HEK293 (cell line): ENCODE measurements around the gene CD2.

Experiments used
- CTCF ChIA-PET: fragments of 350-600 bp; formaldehyde crosslinking; extraction: SDS; loops from one replicate; lab custom pipeline; 2021; ENCODE audit warnings: antibody characterized with exemption; lab: Yijun Ruan, JAX
- POLR2A ChIA-PET: fragments of 300-600 bp; formaldehyde crosslinking; extraction: SDS; loops from one replicate; lab custom pipeline; 2020; ENCODE audit warnings: antibody characterized with exemption, inconsistent platforms; lab: Yijun Ruan, JAX
- H3K27ac ChIP-seq: fragments of 200-500 bp; sonication (Bioruptor generic); 2 replicates; pipeline ENCODE4 v1.5.1; 2014; ENCODE audit warnings: low read depth, low read length, control low read depth, inconsistent platforms; ENCODE audit errors: extremely low read depth
- H3K36me3 ChIP-seq, 2 experiments: fragments of 200-500 bp in 1 of 2; sonication (Bioruptor generic) in 1 of 2; 1 replicate in 1 of 2; 2 replicates in 1 of 2; pipeline ENCODE4 v1.5.1; 2014 to 2017; ENCODE audit warnings: inconsistent platforms in 2 of 2, low read length in 2 of 2; ENCODE audit not compliant: control insufficient read depth in 2 of 2, insufficient read depth in 1 of 2
- H3K4me1 ChIP-seq: fragments of 200-500 bp; sonication (Bioruptor generic); 2 replicates; pipeline ENCODE4 v1.5.1; 2014; ENCODE audit warnings: mild to moderate bottlenecking, low read length, inconsistent platforms; ENCODE audit not compliant: control insufficient read depth, insufficient read depth
- H3K4me3 ChIP-seq: 2 replicates; pipeline ENCODE4 v1.5.1; 2011; ENCODE audit warnings: low read depth, mild to moderate bottlenecking, control low read depth, low read length, moderate library complexity
- H3K9me3 ChIP-seq: fragments of 200-500 bp; sonication (Bioruptor generic); 2 replicates; pipeline ENCODE4 v1.5.1; 2014; ENCODE audit warnings: low read depth, low read length, inconsistent platforms; ENCODE audit not compliant: control insufficient read depth, insufficient read depth
- BCL11A ChIP-seq: fragments of 450-650 bp; formaldehyde crosslinking; IDR thresholded peaks from 2 replicates; pipeline ENCODE4 v1.5.1; 2016; ENCODE audit warnings: low read depth, missing biosample characterization, missing genetic modification characterization
- KLF16 ChIP-seq: fragments of 450-650 bp; formaldehyde crosslinking; IDR thresholded peaks from 2 replicates; pipeline ENCODE4 v1.5.1; 2017; ENCODE audit warnings: missing biosample characterization, missing genetic modification characterization
- YY1 ChIP-seq: fragments of 450-650 bp; formaldehyde crosslinking; IDR thresholded peaks from 2 replicates; pipeline ENCODE4 v1.5.1; 2018; ENCODE audit warnings: missing biosample characterization, missing genetic modification characterization
- YY2 ChIP-seq: fragments of 450-650 bp; formaldehyde crosslinking; IDR thresholded peaks from 2 replicates; pipeline ENCODE4 v1.5.1; 2016; ENCODE audit warnings: missing biosample characterization, missing genetic modification characterization
- ZBTB1 ChIP-seq: fragments of 450-650 bp; formaldehyde crosslinking; IDR thresholded peaks from 2 replicates; pipeline ENCODE4 v1.5.1; 2016; ENCODE audit warnings: missing biosample characterization, missing genetic modification characterization
- ZNF146 ChIP-seq: fragments of 450-650 bp; formaldehyde crosslinking; IDR thresholded peaks from 2 replicates; pipeline ENCODE4 v1.5.1; 2016; ENCODE audit warnings: missing biosample characterization, missing genetic modification characterization
- ZNF202 ChIP-seq: fragments of 450-650 bp; formaldehyde crosslinking; IDR thresholded peaks from 2 replicates; pipeline ENCODE4 v1.5.1; 2016; ENCODE audit warnings: missing biosample characterization, missing genetic modification characterization, borderline replicate concordance
- ZNF239 ChIP-seq: fragments of 450-650 bp; formaldehyde crosslinking; IDR thresholded peaks from 2 replicates; pipeline ENCODE4 v1.5.1; 2016; ENCODE audit warnings: missing biosample characterization, missing genetic modification characterization
- ZNF391 ChIP-seq: fragments of 450-650 bp; formaldehyde crosslinking; IDR thresholded peaks from 2 replicates; pipeline ENCODE4 v1.5.1; 2016; ENCODE audit warnings: low read depth, missing biosample characterization, missing genetic modification characterization, borderline replicate concordance
- ZNF416 ChIP-seq: fragments of 450-650 bp; formaldehyde crosslinking; IDR thresholded peaks from 2 replicates; pipeline ENCODE4 v1.5.1; 2016; ENCODE audit warnings: missing biosample characterization, missing genetic modification characterization
- ZNF48 ChIP-seq: fragments of 450-650 bp; formaldehyde crosslinking; IDR thresholded peaks from 2 replicates; pipeline ENCODE4 v1.5.1; 2016; ENCODE audit warnings: missing biosample characterization, missing genetic modification characterization
- ZNF561 ChIP-seq: fragments of 450-650 bp; IDR thresholded peaks from 2 replicates; pipeline ENCODE4 v1.5.1; 2018; ENCODE audit warnings: missing biosample characterization, missing genetic modification characterization, borderline replicate concordance
- ZNF707 ChIP-seq: fragments of 450-650 bp; formaldehyde crosslinking; IDR thresholded peaks from 2 replicates; pipeline ENCODE4 v1.5.1; 2016; ENCODE audit warnings: missing biosample characterization, missing genetic modification characterization
- TF ChIP-seq, protein P1 (sequence below): fragments of 450-650 bp; formaldehyde crosslinking; IDR thresholded peaks from 2 replicates; pipeline ENCODE4 v1.5.1; 2016; ENCODE audit warnings: missing biosample characterization, missing genetic modification characterization
- TF ChIP-seq, protein P2 (sequence below): fragments of 450-650 bp; formaldehyde crosslinking; IDR thresholded peaks from 2 replicates; pipeline ENCODE4 v1.5.1; 2016; ENCODE audit warnings: missing biosample characterization, missing genetic modification characterization, borderline replicate concordance
- TF ChIP-seq, protein P3 (sequence below): fragments of 450-650 bp; formaldehyde crosslinking; IDR thresholded peaks from 2 replicates; pipeline ENCODE4 v1.5.1; 2016; ENCODE audit warnings: missing biosample characterization, missing genetic modification characterization

Gene CD2

DNA sequence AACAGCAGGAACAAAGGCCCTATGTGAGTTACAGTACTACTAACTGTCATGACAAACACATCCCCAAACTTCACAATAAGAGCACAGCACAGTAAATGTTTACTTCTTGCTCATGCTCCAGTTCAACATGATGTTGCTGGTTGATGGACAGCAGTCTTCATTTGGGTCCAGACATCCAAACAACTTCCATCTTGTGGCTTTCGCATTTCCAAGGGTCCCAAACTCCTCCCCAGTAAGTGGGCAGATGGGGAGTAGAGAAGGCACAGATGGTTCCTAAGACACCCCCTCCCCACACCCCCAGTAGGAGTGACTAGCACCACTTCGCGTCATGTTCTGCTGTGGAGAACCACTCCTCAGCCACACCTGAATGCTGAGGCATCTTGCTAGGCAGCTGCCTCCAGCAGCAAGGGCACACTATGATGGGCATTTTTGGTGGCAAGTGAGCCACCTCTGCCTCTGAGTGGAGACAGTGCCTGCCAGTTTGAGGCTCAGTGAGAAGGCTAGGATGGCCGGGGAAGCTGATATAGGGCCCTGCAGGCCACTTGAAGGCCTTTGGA, 32.7 kb upstream of the CD2 start:
- H3K4me3 ChIP-seq, result no peak overlapping the region
- H3K27ac ChIP-seq, result no peak overlapping the region
- ChIA-PET POLR2A (no interaction called here), CTCF (interaction anchor here (0.7 to 1.5 kb wide), 2 partner anchors 29 to 147 kb away, joined by 3 to 4 read pairs; no protein-coding TSS in a partner anchor)
- no peaks in the 10 kb centered on the region for H3K9me3 ChIP-seq
- TF ChIP-seq, protein P1, sequence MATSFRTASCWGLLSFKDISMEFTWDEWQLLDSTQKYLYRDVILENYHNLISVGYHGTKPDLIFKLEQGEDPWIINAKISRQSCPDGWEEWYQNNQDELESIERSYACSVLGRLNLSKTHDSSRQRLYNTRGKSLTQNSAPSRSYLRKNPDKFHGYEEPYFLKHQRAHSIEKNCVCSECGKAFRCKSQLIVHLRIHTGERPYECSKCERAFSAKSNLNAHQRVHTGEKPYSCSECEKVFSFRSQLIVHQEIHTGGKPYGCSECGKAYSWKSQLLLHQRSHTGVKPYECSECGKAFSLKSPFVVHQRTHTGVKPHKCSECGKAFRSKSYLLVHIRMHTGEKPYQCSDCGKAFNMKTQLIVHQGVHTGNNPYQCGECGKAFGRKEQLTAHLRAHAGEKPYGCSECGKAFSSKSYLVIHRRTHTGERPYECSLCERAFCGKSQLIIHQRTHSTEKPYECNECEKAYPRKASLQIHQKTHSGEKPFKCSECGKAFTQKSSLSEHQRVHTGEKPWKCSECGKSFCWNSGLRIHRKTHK (tag by site-specific recombination), result no peak
- TF ChIP-seq, protein P2, sequence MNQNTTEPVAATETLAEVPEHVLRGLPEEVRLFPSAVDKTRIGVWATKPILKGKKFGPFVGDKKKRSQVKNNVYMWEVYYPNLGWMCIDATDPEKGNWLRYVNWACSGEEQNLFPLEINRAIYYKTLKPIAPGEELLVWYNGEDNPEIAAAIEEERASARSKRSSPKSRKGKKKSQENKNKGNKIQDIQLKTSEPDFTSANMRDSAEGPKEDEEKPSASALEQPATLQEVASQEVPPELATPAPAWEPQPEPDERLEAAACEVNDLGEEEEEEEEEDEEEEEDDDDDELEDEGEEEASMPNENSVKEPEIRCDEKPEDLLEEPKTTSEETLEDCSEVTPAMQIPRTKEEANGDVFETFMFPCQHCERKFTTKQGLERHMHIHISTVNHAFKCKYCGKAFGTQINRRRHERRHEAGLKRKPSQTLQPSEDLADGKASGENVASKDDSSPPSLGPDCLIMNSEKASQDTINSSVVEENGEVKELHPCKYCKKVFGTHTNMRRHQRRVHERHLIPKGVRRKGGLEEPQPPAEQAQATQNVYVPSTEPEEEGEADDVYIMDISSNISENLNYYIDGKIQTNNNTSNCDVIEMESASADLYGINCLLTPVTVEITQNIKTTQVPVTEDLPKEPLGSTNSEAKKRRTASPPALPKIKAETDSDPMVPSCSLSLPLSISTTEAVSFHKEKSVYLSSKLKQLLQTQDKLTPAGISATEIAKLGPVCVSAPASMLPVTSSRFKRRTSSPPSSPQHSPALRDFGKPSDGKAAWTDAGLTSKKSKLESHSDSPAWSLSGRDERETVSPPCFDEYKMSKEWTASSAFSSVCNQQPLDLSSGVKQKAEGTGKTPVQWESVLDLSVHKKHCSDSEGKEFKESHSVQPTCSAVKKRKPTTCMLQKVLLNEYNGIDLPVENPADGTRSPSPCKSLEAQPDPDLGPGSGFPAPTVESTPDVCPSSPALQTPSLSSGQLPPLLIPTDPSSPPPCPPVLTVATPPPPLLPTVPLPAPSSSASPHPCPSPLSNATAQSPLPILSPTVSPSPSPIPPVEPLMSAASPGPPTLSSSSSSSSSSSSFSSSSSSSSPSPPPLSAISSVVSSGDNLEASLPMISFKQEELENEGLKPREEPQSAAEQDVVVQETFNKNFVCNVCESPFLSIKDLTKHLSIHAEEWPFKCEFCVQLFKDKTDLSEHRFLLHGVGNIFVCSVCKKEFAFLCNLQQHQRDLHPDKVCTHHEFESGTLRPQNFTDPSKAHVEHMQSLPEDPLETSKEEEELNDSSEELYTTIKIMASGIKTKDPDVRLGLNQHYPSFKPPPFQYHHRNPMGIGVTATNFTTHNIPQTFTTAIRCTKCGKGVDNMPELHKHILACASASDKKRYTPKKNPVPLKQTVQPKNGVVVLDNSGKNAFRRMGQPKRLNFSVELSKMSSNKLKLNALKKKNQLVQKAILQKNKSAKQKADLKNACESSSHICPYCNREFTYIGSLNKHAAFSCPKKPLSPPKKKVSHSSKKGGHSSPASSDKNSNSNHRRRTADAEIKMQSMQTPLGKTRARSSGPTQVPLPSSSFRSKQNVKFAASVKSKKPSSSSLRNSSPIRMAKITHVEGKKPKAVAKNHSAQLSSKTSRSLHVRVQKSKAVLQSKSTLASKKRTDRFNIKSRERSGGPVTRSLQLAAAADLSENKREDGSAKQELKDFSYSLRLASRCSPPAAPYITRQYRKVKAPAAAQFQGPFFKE (tag by site-specific recombination), result no peak
- TF ChIP-seq ZNF239 (tag by site-specific recombination) (no peak), ZNF561 (no peak), BCL11A (tag by site-specific recombination) (no peak), ZBTB1 (no peak)
- TF ChIP-seq, protein P3, sequence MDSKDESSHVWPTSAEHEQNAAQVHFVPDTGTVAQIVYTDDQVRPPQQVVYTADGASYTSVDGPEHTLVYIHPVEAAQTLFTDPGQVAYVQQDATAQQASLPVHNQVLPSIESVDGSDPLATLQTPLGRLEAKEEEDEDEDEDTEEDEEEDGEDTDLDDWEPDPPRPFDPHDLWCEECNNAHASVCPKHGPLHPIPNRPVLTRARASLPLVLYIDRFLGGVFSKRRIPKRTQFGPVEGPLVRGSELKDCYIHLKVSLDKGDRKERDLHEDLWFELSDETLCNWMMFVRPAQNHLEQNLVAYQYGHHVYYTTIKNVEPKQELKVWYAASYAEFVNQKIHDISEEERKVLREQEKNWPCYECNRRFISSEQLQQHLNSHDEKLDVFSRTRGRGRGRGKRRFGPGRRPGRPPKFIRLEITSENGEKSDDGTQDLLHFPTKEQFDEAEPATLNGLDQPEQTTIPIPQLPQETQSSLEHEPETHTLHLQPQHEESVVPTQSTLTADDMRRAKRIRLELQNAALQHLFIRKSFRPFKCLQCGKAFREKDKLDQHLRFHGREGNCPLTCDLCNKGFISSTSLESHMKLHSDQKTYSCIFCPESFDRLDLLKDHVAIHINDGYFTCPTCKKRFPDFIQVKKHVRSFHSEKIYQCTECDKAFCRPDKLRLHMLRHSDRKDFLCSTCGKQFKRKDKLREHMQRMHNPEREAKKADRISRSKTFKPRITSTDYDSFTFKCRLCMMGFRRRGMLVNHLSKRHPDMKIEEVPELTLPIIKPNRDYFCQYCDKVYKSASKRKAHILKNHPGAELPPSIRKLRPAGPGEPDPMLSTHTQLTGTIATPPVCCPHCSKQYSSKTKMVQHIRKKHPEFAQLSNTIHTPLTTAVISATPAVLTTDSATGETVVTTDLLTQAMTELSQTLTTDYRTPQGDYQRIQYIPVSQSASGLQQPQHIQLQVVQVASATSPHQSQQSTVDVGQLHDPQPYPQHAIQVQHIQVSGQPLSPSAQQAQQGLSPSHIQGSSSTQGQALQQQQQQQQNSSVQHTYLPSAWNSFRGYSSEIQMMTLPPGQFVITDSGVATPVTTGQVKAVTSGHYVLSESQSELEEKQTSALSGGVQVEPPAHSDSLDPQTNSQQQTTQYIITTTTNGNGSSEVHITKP (tag by site-specific recombination), result no peak
- no peaks in the 10 kb centered on the region for H3K36me3 ChIP-seq
- no peaks in the 10 kb centered on the region for H3K4me1 ChIP-seq

DNA sequence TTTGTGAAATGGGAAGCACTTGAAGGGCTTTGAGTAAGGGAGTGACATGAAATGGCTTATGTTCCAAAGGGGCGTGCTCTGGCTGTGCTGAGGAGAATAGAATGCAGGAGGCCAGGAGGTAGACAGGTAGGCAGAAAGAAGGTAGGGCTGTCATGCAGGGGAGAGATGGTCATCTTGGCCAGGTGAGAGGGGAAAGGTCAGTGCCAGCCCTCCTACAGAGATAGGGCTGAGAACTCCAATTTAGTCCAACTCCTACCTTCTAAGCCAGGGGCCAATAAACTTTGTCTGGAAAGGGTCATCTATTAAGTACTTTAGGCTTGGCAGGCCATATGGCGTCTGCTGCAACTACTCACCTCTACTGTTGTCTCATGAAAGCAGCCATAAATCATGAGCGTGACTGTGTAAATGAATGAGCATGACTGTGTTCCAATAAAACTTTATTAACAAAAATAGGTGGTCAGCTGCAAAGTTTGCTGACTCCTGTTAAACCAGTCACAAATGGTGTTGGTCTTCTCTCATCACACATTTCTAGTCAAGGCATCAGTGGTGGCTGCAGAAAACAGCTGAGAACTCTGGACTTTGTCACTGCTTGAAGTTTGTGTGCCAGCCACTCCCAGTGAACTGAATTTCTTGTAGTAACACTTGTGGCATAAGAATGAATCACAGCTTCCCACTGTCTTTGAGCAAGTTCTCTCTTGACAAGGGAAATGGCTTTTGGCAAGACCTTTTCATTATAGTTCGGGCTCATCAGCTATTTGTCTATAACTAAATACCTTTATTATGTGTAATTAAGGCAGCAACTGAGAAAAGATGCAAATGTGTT, 32.0 kb upstream of the CD2 start:
- ChIA-PET CTCF (interaction anchor here (0.7 to 1.5 kb wide), 4 partner anchors 11 to 563 kb away, joined by 3 to 6 read pairs (median 5); no protein-coding TSS in a partner anchor), POLR2A (no interaction called here)
- Histone ChIP-seq H3K9me3 (no peaks in the 10 kb centered on the region), H3K27ac (no peak overlapping the region), H3K4me1 (no peaks in the 10 kb centered on the region), H3K4me3 (no peak overlapping the region), H3K36me3 (no peaks in the 10 kb centered on the region)
- TF ChIP-seq YY1 (tag by site-specific recombination) (no peak), ZNF202 (tag by site-specific recombination) (no peak), ZNF416 (tag by site-specific recombination) (no peak), ZNF707 (tag by site-specific recombination) (no peak), ZNF391 (tag by site-specific recombination) (no peak), ZNF48 (tag by site-specific recombination) (no peak), ZNF146 (tag by site-specific recombination) (no peak), YY2 (tag by site-specific recombination) (no peak), KLF16 (tag by site-specific recombination) (no peak)
